KBM-7 (cell line): ENCODE data around the gene PNKD.
"Not testable (repeated sequence)": the region's sequence is repeated elsewhere in the genome, so short reads cannot be mapped to it uniquely, and the experiment has no call there.

Experiments
- DNase-seq: peaks from one replicate; pipeline ENCODE4 v3.0.0-alpha.2; 2015
- in situ Hi-C: fragments of 300-500 bp; cut with MboI; formaldehyde crosslinking; loops from 2 replicates; pipeline ENCODE4 v1.14.3; 2020; ENCODE audit warnings: low sequenced_read_pairs, low pct_unique_long_range_greater_than_20kb, mixed read lengths

PNKD gene

DNA sequence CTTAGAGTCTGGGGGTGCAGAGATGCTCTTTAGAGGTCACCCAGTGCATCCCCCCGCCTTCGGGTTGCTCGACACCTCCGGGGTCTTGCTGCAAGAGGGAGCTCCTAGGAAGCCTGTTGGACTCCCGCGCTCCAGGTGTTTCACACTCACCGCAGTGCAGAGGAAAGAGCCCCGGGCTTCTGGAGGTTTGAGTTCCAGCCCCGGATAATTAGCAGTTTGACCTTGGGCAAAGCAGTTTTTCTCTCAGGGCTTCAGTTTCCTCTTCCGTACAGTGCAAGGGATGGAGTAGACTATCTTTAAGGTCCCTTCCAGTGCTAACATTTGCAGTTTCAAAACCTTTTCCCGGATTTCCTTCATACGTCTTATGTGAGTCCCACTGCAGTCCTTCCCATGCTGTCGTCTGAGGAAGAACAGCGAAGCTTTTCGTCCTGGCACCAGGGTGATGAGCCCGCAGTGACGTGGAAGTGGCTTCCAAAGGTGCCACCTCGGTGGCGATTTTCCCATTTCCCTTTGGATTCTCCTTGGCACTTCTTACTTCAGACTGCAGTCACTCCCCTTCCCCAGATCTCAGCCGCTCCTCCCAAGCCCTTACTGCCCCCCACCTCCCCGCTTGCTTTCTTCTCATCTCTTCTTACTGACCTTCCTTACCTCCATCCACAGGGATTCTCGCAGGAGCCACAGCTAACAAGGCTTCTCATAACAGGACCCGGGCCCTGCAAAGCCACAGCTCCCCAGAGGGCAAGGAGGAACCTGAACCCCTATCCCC, 585 bp downstream of the PNKD start:
- in situ Hi-C loops = no loop called here
- DNase-seq = no peak

DNA sequence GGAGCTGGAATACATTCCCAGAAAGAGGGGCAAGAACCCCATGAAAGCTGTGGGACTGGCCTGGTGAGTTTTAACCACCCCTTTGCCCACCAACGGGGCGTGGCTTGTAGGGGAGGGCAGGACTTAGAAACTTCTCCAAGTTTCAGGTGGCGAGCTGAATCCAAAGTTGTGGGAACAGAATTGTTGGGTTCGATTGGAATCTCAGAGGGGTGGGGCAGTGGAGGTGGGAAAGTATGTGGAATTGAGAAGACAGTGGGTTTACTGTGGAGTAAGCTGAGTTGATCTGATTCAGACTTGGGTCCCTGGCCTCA, 1.1 kb downstream of the PNKD start:
- in situ Hi-C loops = no loop called here
- no peak for DNase-seq

DNA sequence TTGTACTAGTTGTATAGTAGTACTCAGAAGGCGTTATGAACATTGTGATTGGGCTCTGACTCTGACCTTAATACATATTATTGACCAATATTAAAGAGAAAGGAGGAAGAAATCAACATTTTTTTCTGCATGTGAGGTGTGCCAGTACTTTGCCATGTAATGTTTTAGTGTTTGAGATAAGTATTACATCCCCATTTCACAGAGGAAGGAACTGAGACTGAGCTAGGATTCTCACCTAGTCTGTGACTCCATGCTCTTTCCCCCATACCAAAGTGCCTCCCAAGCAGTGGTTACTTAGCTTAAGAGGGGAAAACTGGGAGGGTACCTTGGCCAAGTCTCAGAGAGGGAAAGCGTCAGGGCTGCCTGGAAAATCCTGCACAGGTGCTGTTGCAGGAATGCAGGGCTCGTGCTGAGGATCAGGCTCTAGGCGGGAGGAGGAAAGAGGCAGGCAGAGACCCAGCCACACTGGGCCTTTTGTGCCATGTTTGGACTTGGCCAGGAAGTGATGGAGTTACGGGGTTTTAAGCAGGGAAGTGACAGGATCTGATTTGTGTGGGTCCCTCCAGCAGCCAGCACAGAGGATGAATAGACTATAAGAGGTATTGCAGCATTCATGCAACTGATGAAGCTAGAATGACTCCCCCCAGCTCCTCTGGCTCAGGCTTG, 1.7 kb downstream of the PNKD start:
- DNase-seq = no peak
- in situ Hi-C loops = no loop called here

DNA sequence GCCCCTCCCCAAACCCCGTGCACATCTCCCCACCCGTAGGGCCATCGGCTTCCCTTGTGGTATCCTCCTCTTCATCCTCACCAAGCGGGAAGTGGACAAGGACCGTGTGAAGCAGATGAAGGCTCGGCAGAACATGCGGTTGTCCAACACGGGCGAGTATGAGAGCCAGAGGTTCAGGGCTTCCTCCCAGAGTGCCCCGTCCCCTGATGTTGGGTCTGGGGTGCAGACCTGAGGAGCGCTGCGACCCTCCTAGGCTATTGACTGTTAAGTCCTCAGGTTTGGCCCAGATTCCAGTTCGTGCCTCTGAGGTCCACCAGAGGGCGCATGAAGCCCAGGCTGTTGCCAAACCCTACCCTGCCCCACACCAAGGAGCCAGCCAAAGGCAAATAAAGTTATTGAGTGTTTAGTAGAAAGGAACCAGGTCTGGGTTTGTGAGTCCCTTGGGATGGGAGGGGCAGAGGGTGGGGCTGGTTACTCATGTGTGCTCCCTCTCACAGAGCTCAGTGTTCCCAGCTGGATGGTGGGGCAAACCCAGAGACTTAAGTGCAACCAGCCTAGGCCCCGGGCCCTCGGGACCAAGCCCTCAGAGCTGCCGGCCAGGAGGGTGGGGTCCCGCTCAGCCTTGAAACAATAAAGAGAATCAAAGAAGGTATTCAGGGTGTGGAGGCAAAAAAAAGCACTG, 2.4 kb downstream of the PNKD start:
- in situ Hi-C loops = no loop called here

DNA sequence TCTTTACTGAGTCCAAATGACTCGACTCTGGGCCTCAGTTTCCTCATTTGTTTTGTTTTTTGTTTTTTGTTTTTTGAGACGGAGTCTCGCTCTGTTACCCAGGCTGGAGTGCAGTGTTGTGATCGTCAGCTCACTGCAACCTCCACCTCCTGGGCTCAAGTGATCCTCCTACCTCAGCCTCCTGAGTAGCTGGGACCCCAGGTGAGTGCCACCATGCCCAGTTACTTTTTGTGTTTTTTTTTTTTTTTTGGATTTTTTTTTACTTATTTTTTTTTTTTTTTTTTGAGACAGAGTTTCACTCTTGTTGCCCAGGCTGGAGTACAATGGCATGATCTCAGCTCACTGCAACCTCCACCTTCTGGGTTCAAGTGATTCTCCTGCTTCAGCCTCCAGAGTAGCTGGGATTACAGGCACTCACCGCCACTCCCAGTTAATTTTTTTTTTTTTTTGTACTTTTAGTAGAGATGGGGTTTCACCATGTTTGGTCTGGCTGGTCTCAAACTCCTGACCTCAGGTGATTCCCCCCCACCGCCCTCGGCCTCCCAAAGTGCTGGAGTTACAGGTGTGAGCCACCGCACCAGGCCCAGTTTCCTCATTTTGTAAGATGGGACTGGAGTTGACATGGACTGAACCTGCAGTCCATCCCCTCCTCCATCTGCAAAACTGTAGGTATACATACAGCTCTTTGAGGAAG, 3.0 kb downstream of the PNKD start:
- DNase-seq, in situ Hi-C loops: not testable (repeated sequence)

More for the DNA sequence above, 2.4 kb downstream of the PNKD start:
- DNase-seq = peak; percentile 90

DNA sequence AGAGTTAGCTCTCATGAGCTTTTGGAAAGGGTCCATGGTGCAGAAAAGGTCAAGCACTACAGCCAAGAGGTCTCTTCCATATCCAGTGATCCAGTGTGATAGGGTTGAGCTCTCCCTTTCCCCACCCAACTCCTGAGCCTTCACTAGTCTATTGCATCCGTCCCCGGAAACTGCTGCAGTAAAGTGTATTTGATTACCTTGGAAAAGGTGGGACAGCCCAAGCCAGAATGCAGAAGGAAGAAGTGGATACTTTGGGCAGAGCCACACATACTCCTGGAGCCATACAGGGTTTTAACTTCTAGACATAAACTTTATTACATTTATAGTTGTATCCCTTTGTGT, 3.6 kb downstream of the PNKD start:
- in situ Hi-C loops = no loop called here
- no peak for DNase-seq

DNA sequence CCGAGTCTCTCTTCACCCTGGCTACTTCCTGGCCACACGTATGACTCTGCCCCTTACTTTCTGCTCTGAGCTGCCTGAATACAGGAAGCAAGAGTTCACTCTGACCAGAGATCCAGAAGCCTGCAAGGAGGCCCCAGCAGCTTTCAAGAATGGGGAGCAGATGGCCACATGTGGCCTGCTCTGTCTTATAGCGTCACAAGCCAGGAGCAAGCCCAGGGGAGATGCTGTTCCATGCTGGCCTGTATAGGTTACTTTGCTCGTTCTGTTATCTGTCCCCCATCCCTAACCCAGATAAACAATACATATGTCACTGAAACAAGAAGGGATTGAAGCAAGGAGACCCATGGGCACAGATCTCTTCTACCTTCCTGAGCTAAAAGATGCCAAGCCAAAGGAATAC, 4.3 kb downstream of the PNKD start:
- no peak for DNase-seq
- in situ Hi-C loops = no loop called here

DNA sequence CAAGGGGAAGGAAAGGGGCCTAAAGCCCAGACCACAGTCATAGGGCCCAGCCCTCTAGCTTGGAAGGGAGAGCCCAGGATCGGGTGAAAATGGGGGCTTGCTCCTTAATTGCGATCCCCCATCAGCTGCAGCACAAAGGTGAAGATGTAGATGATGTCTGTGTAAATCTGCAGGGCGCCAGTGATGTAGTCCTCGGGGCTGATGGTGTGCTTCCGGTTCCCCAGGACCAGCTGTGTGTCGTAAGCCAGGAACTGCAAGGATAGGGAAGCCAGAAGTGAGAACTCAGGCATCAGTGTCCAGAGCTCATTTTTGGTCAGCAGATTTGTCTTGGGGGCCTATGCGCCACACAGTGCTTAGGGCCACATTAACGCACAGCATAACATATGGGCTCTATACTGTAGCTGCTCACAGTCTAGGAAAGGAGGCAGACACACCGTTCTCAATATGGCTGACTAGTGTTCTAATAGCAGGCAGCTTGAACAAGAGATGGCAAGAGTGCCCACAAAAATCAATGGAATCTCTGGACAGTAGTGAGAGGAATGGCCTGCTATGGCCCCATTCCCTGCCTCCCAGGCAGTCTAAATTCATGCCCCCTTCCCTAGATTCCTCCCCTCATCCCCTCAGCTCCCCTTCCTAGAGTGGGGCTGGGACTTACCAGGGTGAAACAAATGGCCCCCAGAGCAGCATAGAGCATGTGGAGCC, 5.2 kb downstream of the PNKD start:
- DNase-seq = no peak

DNA sequence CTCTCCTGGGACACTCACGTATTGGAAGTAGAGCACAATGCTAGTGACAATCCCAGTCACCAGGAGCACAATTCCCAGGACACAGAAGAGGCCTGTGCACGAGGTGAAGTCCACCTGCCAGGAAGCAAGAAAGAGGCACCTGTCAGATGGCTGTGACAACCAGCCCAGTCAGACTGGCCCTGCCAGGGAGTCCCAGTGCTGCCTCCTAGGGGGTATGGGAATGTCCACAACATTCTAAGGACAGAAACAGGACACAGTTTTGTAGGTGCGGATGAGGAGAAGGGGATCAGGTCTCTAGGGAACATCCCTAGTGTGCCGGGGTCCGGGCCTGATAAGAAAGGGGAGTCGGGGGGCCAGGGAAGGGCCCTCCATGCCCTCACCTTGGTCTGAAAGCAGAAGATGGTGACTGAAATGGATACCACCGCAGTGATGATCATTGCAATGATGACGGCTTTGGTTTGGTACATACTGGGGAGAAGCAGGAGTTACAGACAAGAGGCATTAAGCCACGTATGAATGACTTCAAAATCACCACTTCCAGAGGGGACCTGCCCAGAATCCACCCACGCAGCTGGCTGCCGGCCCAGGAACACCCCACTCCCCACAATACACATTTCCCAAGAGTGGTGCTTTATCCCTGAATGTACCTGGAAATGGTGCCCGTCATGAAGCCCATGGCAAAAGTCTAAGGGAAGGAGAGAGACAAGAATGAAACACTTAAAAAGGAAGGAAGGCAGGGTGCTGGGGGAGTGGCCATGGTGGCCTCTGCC, 6.9 kb downstream of the PNKD start:
- in situ Hi-C loops = no loop called here

More for the DNA sequence above, 5.2 kb downstream of the PNKD start:
- in situ Hi-C loops = no loop called here

DNA sequence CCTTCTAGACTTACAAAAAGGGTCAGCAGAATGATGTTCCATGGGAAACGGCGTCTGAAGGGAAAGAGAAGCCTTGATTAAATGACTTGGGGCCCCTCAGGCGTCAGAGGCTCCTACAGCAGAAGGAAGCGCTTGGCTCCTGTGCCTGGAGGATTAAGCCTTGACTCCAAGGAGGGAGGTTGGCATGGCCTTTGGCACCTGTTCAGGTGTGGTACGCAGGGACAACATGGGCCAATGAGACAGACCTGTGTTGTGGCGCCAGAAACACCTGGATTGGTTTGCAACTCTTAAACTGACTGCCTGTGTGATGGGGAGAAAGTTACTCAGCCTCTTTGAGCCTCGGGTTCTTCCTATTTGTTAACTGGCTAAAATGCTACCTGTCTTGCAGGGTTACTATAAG, 7.6 kb downstream of the PNKD start:
- no peak for DNase-seq
- in situ Hi-C loops = no loop called here

More for the DNA sequence above, 6.9 kb downstream of the PNKD start:
- no peak for DNase-seq

DNA sequence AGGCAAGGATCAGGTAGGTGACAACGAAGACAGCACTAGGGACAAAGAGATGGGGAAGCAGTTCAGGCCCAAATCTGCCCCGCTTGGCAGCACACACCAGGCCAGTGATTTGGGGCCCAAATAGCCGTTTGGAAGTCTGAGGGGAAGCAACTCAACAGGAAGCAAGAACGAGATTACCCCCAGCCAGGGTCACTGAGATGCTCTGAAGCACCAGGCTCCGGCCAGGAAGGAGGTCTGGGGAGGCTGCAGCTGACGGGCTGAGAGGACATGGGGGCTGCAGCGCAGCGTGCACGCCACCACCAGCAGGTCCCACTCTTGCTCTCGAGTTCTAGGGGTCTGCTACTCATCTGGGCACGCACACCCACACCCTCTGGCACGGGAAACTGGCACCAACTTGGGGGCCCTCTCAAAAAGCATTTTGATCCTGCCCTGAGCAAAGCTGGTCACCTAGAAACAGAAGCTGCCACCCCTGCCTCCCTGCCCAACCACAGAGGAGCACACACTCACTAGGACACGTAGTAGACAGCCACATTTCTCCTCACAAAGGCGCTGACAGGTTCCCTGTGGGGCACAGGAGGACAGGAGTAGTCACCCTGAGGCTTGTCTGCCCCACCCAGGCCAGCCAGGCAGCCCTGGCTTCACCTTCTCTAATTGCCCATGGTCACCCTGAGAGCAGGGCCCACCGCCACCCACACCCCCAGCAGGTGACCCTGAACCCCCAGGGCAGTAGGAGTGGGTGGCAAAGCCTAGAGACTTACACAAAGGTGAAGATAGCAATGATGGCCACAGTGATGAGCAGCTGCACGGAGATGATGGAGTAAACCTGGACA, 8.4 kb downstream of the PNKD start:
- in situ Hi-C loops = no loop called here

DNA sequence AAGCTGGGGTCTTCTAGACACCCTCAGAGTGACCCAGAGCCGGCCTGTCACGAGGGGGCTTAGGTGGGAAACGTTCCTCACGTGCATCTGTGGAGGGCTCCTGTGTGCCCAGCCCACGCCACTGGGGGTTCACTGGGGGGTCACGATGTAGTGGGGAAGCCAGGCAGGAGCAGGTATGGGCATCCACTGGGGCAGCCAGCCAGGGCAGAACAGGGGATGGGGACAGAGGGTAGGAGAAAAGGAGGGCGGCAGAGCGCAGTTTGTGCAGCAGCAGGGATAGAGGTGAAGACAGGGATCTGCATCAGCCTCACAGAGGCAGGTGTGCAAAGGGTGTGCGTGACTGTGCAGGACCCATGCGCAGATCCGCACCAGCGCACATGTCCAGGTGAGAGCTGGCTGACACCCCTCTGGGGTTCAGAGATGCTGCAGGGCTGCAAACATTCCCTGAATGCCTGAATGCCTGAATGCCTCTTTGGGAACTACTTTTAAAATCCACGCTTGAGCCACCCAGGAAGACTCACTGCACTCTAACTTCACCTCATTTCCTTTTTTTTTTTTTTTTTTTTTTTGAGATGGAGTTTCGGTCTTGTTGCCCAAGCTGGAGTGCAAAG, 10.0 kb downstream of the PNKD start:
- DNase-seq = no peak
- in situ Hi-C loops = no loop called here

More for the DNA sequence above, 8.4 kb downstream of the PNKD start:
- no peak for DNase-seq

DNA sequence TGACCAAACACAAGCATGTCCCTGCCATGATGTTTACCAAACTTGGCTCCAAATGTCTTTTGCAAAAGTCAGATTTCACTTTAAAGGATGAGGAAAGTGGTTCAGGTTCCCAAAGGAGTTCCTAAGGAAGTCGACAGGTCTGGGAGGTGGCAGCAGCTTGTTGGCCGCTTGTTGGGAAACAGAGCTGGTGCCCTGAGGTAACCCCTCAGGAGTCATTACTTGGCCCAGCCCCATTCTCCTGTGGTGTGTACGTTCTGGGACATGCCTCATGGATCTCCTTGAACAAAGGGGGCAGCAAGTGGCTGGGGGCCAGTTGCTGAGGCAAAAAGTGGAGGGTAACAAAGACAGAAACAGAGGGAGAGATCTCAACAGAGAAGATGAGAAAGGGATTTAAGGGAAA, 11.1 kb downstream of the PNKD start:
- in situ Hi-C loops = no loop called here
- no peak for DNase-seq

DNA sequence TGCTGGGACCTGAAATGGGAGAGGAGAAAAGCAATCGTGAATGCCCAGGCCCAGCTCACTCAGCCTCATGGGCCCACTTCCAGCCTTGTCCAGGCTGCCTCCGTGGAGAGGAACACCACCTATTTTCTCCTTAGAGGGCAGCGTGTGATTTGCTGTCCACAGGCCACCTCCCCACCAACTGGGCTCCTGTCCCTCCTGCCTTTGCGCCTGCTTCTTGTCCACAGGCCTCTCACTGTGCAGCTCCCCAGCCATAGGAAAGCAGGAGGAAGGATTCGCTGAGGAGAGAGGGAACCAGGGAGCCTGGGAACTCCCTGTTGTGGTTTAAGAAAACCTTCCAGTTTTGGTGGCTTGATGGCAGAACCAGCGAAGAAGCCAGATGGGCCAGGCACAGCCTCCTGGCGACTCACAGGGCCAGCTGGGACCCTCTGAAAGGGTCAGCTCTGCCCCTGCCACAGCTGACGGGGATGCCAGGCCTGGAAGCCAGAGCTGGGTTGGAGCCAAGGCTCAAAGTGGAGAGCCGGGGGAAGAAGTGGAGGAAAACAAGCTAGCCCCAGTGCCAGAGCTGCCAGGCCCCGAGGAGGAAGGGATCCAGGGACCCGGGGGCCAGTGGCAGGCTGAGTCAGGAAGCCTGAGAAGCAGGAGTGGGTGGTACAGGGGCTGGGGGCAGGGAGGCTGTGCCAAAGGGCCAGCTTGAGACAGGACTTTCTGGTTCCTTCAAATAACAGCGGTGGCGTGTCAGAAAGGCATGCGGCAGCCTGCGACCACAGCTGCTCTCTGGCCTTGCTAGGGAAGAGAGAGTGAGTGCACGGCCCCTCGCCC, 12.1 kb downstream of the PNKD start:
- DNase-seq = no peak
- in situ Hi-C loops = no loop called here

DNA sequence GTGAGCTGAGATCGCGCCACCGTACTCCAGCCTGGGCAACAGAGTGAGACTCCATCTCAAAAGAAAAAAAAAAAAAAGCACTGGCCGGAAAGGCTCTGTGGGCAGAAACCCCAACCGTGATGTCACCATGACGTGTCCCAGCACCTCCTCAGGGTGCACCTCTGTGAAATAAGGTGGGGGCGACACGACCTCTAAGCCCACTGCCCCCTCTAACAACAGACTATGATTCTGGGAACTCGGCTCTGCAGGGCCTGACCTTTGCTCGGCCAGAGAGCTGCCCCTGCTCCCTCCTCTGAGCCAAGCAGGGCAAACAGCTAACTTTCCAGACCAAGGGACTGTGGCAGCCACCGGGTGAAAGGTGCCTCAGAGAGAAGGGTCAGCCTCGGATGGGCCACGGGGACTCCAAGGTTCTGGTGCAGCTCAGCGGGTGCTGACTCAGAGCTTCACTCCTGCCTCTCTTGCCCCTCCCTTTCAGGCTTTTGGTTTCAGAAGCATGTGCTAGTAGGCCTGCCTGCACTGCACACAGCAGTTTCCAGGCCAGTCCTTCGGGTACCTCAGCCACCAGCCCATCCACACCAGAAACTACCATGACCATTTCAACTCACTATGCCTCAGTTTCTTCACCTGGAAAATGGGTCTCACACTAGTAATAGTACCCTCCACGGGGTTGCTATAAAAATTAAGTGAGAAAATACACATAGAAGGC, 13.9 kb downstream of the PNKD start:
- no peak for DNase-seq
- in situ Hi-C loops = no loop called here

DNA sequence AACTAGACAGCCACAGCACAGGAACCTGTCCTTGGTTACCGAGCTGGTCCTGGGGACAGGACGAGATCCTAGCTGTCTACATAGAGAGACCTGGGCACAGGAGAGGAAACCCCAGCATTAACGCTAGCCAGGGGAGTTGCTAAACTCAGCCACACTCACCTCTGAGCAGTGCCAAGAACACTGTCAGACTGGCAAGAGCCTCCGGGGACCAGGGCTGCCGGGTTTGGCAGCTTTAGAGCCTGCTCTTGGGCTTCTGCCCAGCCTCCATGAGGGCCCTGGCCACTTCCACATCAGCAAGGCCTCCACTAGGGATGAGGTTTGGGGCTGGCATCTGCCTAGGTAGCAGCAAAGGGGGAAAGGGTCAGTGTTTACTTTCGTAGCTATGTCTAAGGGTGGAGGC, 15.3 kb downstream of the PNKD start:
- no peak for DNase-seq
- in situ Hi-C loops = no loop called here
